Measurements from ENCODE around the gene NLRP3.
A peak's percentile ranks its signal among the peaks of the same experiment; 100 is the strongest.
"Not testable (repeated sequence)": the region's sequence is repeated elsewhere in the genome, so short reads cannot be mapped to it uniquely, and the experiment has no call there.

Gene NLRP3

GRCh38 chr1:247474367-247474766 lies 58.4 kb downstream of the NLRP3 start:
- no peak for DNase-seq

DNA sequence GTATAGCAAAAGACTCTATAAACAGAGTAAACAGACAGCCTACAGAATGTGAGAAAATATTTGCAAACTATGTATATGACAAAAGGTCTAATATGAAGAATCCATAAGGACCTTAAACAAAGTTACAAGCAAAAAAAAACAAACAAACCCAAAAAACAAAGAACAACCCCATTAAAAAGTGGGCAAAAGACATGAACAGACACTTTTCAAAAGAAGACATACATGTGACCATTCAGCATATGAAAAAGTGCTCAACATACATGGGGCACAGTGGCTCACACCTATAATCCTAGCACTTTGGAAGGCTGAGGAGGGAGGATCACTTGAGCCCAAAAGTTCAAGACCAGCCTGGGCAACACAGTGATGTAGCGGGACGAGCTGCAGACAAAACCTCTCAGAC lies 59.8 kb downstream of the NLRP3 start:
- no peak for DNase-seq

DNA sequence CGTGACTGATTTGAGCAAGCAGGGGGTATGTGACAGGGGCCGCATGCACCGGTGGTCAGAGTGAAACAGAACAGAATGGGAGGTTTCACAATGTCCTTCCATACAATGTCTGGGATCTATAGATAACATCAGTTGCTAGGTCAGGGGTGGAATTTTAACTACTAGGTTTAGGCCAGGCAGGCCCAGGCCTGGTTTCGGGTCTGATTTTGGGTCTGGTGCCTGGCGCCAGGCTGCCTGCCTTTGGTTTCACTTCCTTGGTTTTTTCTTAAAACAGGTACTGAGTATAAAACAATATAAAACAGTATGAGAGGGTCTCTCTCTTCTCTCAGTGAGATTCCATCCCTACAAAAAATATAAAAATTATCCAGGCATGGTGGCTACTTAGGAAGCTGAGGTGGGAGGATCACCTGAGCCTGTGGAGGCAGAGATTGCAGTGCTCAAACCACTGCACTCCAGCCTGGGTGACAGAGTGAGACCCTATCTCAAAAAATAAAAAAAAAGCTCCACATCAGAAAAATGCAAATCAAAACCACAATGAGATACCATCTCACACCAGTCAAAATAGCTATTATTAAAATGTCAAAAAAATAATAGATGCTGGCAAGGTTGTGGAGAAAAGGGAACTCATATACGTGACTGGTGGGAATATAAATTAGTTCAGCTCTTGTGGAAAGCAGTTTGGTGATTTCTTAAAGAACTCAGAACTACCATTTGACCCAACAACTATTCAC lies 60.5 kb downstream of the NLRP3 start:
- DNase-seq = not testable (repeated sequence)

DNA sequence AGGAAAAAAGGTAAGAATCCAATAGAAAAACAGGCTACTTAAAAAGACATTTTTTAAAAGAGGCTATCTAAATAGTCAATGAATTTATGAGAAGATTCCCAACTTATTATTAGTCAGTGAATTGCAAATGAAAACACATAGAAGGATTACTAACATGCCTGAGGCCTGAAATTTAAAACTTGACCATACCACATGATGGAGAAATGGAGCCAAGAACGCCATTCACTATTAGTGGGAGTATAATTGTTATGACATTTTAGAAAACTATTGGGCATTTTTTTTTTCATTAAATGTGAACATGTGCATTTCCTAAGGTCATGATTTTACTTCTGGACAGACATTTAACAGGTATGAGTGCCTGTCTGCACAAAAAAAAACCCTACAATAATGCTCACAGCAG lies 66.8 kb downstream of the NLRP3 start:
- DNase-seq = no peak

DNA sequence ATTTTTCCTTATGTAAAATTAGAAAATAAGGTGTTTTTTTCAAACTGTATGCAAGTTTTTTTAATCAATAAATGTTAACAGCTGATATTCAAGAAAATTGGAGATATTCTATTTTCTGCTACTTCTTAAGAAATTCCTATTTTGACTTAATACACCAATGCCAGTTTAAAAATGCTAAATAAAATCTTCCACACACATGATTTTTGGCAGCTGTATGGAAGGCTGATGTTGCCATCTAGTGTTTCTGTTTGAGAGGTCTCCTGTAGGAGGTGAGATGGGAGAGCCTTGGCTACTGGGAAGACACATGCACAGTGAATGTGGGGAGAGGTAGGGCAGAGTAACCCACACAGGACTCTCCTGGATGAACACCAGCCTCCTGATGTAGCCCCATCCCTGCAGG lies 71.1 kb downstream of the NLRP3 start:
- peak; percentile 4 for DNase-seq

- no peak for DNase-seq
These were observed 75.4 kb downstream of the NLRP3 start for GRCh38 chr1:247491328-247491727.

GRCh38 chr1:247493106-247493505 lies 77.1 kb downstream of the NLRP3 start:
- no peak for DNase-seq

DNA sequence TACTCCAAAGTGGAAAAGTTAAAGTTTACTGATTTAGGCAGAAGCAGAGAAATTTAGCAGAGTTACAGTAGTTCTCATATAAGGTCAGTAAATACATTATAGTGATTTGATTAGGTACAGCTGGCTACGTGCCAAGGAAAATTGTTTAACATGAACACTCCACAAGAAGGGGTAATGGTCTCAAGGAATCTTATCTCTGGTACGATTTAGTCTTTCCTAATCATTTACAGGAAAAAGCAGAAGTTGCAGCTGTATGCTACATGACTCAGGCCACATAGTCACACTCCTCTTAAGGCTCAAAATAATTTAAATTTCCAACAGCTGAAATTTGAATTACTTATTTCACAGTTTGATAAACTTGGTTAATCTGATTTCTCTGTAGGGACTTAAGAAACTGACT lies 78.8 kb downstream of the NLRP3 start:
- no peak for DNase-seq

DNA sequence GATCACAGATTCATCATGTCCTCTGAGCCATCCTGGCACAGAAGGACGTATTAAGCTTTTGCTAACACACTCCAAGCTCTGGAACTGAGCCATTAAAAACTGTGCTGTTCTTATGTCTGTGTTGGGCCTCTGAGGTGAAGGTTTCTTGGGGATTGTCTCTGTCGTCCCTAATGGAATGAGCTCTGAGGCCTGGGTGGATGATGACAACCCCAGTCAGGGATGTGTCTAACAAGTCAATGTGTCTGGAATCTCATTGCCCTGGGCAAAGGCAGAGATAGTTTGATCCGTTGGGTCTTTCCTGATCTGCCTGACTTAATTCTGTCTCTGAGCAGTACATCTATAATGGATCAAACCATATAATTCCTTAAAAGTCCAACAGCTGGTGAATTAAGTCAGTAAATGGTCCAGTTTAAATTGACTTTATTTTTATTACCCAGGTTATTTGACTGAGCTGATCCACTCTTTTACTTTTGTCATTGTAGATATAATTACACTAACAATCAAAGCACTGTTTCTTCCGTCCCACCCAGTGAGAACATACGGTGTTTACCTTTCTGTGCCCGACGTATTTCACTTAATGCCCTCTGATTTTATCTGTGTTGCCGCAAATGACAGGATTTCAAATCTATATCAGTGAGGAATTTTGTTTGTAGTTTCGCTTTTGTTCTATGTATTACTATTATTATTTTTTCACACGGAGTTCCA lies 80.8 kb downstream of the NLRP3 start:
- DNase-seq = peak; percentile 50

Data from NCI-H69 (cell line).